ENCODE measurements around the gene CORO1A.
"Not testable (repeated sequence)": the region's sequence is repeated elsewhere in the genome, so short reads cannot be mapped to it uniquely, and the experiment has no call there.

GRCh38 chr16:30191158-30191557 is 7.8 kb downstream of the CORO1A start:
- not testable (repeated sequence) for TF ChIP-seq CSRNP3, ZFP3, ZFP30 (CRISPR knock-in tag; IDR thresholded peaks at IDR 0.05)

All from SK-N-SH treated with all-trans-retinoic acid at 6 μM for 48 hours (cell line).